HL-60 (cell line): ENCODE data around the gene SNU13.

Experiments used
- DNase-seq, 2 experiments: peaks; one replicate each; pipeline ENCODE4 v3.0.0-alpha.2; 2010 to 2020; ENCODE audit warnings: low read depth in 1 of 2, low spot score in 1 of 2
- H3K27ac ChIP-seq: fragments of 250-450 bp; sonication (Bioruptor Pico); replicated peaks from 2 replicates; pipeline ENCODE4 v1.5.1; 2020; ENCODE audit warnings: mild to moderate bottlenecking, moderate library complexity
- H3K27me3 ChIP-seq: fragments of 250-450 bp; sonication (Bioruptor Pico); 2 replicates; pipeline ENCODE4 v1.5.1; 2021; ENCODE audit warnings: mild to moderate bottlenecking, moderate library complexity; ENCODE audit not compliant: insufficient read depth, poor library complexity, severe bottlenecking
- H3K4me3 ChIP-seq: replicated peaks from 2 replicates; pipeline ENCODE4 v1.5.1; 2011; ENCODE audit warnings: mild to moderate bottlenecking, control low read depth, low read length; ENCODE audit not compliant: insufficient read depth
- CTCF ChIP-seq: IDR thresholded peaks from one replicate; pipeline ENCODE4 v1.5.1; 2011; ENCODE audit warnings: low read length, control low read depth, inconsistent platforms; ENCODE audit not compliant: insufficient read depth
- GABPA ChIP-seq: IDR thresholded peaks from 2 replicates; pipeline ENCODE4 v1.6.1; 2012; ENCODE audit warnings: low read depth
- POLR2AphosphoS5 ChIP-seq: IDR thresholded peaks from 2 replicates; pipeline ENCODE4 v1.6.1; 2012; ENCODE audit warnings: low read depth
- REST ChIP-seq: IDR thresholded peaks from 2 replicates; pipeline ENCODE4 v1.6.1; 2012; ENCODE audit warnings: low read depth; ENCODE audit not compliant: insufficient replicate concordance
- SPI1 ChIP-seq: IDR thresholded peaks from 2 replicates; pipeline ENCODE4 v1.6.1; 2012; ENCODE audit warnings: low read depth, mild to moderate bottlenecking, borderline replicate concordance

Gene SNU13

DNA sequence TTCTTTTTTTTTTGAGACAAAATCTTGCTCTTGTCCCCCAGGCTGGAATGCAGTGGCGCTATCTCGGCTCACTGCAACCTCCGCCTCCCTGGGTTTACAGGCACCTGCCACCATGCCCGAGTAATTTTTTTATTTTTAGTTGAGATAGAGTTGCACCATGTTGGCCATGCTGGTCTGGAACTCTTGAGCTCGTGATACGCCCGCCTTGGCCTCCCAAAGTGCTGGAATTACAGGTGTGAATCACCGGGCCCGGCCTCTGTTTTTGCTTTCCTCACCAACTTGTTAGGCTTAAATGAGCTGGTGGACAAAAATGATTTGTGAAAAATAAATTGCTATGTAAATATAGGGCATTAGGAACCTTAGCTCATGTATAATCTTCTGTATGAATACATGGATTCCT, 14.1 kb upstream of the SNU13 start:
- DNase-seq: no peak
- no peak overlapping the region for H3K27ac ChIP-seq
- no peak overlapping the region for H3K4me3 ChIP-seq
- TF ChIP-seq REST: no peak
- no peaks in the 10 kb centered on the region for H3K27me3 ChIP-seq

DNA sequence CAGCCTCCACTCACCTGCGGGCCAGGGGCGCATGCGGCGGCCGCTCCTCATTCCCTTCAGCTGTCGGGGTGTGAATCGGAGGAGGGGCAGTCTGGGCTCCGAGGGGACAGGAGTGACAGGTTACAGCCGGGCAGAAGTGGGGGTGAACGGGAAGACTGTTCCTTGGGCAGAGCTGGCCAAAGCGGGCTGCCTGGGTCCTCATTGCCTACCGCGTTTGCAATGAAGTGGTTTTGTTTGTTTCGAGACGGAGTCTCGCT, 11.4 kb upstream of the SNU13 start:
- Histone ChIP-seq H3K27ac (no peak overlapping the region), H3K4me3 (no peak overlapping the region), H3K27me3 (no peaks in the 10 kb centered on the region)
- no peak for TF ChIP-seq POLR2AphosphoS5
- TF ChIP-seq CTCF: no peak
- TF ChIP-seq SPI1: no peak
- TF ChIP-seq REST: no peak
- TF ChIP-seq GABPA: no peak
- no peak for DNase-seq

- Histone ChIP-seq H3K27ac (no peak within 1 kb of the TSS), H3K4me3 (no peak within 1 kb of the TSS), H3K27me3 (no peaks in the 10 kb centered on the region)
- DNase-seq: peak in 1 of 2 experiments; percentile 70
- no peak; the same call in 1 of the 2 replicates for TF ChIP-seq POLR2AphosphoS5
- TF ChIP-seq SPI1: no peak
- no peak for TF ChIP-seq REST
- TF ChIP-seq CTCF: no peak
- TF ChIP-seq GABPA: no peak
Observed at GRCh38 chr22:41699264-41700107, 10.8 kb upstream of the SNU13 start, which contains the start of gene MEI1. MEI1 (plus strand) TSS chr22:41699503; CDS start chr22:41699539, 36 bp downstream.
